Effector CD8-positive, alpha-beta T cell (primary cell): Measurements from ENCODE around the gene EIF3D.

Experiments
- DNase-seq: peaks from one replicate; lab custom pipeline; 2025; lab: John Stamatoyannopoulos, UW

EIF3D gene

GRCh38 chr22:36467042-36467810 lies 61.7 kb downstream of the EIF3D start:
- no peak for DNase-seq

- no peak for DNase-seq
These were observed 62.7 kb downstream of the EIF3D start for GRCh38 chr22:36466258-36466657.

GRCh38 chr22:36465232-36466021 lies 63.5 kb downstream of the EIF3D start:
- DNase-seq, result no peak

DNA sequence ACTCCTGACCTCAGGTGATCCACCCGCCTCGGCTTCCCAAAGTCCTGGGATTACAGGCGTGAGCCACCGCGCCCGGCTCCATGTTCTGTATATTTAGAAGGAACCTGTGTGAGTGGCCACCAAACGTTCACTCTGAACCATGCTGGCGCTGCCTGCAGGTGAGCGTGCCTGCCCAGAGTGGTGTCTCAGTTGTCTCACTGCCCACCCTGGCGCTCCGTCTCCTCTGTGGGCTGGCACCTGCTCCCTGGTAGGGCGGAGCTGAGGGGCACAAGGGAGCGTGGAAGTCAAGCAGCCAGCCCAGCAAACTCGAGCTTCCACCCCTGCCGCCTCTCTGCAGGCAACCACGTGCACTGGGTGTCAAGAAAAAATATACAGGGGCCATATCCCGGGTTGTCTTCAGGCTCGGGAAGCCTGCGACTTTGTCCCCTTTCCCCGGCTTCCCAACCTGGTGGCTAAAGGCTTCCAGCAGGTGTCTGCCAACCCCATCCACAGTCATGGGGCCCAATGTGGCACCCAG lies 64.2 kb downstream of the EIF3D start:
- DNase-seq, result no peak

- no peak for DNase-seq
These were observed 65.2 kb downstream of the EIF3D start for GRCh38 chr22:36463783-36464184.

DNA sequence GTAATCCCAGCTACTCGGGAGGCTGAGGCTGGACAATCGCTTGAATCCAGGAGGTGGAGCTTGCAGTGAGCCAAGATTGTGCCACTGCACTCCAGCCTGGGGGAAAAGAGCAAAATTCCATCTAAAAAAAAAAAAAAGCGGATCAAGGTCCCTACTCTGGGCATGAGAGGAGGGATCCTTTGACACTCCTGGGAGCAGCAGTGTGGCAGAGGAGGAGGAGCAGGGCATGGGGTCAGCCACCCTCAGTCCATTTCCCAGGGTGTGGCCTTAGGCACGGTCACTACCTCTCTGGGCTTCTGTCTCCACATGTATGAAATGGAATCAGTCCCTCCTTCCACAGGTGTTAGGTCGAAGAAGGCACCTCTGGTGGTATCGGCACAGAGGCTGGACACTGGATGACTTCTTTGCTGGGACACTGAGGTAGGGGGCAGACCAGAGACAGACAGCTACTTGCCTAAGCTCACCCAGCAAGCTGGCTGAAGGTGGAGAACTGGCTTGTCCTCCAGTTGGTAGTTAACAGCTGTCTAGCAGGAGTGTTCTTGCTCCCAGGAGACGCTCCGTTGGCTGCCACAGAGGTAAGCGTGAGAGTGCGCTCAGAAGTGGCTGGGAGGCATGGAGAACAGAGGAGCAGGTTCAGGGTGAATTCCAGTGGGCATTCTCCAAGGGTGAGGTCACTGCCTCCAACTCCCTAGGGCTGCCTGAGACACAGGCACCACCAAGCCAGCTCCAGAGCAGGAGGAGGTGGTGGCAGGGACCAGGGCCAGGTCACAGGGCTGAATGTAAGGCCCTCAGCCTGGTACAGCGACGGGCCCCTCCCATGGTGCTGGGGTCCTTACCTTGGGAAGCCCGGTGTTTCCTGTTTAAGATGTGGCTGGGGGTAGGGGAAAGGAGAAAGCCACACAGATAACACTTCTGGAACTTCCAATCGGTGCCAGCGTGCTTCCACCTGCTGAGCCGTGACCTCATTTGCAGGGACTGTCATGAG lies 67.0 kb downstream of the EIF3D start:
- no peak for DNase-seq
